M059J (cell line): ENCODE data around the gene POLD1. TPM values are rescaled to one million over a fixed set of nuclear protein-coding genes. Genes with fewer than 3 reads are reported as not detected.
A peak's percentile ranks its signal among the peaks of the same experiment; 100 is the strongest.
"Not testable (repeated sequence)": the region's sequence is repeated elsewhere in the genome, so short reads cannot be mapped to it uniquely, and the experiment has no call there.

Experiments
- DNase-seq: peaks from one replicate; pipeline ENCODE4 v3.0.0-alpha.2; 2012; ENCODE audit warnings: low read depth
- total RNA-seq: library from RNA; depleted of rRNA; stranded (reverse); fragments of >200 nt; shearing (Covaris generic); gene quantifications from 2 replicates; pipeline ENCODE4 v1.2.3, GENCODE V29; 2014

The POLD1 gene
- total RNA-seq, 1 experiment from 2014 or later = 50.7 TPM

GRCh38 chr19:50435627-50436026 lies 51.5 kb downstream of the POLD1 start:
- DNase-seq = no peak

DNA sequence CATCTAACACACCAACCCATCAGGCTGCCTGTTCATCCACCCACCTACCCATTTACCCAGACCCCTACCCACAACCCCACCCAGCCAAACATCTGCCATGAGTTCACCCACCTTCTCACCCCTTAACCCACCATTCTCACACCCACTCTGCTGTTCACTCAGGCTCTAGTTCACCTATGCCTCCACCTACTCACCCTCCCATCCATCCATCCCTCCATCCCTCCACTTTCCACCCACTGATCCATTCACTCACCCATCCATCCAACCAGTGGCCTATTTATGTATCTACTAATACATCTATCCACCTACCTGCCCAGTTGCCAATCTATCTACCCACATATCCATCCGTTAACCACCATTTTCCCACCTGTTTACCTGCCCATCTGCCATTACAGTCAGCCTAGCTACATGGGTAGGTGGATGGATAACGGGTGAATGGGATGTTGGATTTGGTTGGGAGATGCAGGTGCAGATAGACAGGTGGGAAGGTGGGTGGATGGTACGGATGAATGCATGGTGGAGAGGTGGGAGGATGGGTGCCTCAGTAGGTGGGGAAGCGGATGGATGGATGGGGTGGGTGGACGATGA lies 53.8 kb downstream of the POLD1 start:
- no peak for DNase-seq

DNA sequence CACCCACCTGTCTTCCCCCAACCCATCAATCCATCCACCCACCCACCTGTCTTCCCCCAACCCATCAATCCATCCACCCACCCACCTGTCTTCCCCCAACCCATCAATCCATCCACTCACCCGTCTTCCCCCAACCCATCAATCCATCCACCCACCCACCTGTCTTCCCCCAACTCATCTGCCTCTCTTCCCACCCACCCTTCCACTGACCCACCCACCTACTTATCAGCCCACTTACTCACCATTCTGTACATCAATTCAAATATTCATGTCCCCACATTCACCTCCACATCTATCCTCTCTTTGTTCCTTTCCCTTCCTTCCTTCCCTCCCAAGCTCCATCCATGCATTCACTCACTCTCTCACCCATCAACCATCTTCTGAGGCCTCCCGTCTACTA lies 55.0 kb downstream of the POLD1 start:
- not testable (repeated sequence) for DNase-seq

GRCh38 chr19:50444059-50444458 lies 59.9 kb downstream of the POLD1 start:
- DNase-seq = no peak

DNA sequence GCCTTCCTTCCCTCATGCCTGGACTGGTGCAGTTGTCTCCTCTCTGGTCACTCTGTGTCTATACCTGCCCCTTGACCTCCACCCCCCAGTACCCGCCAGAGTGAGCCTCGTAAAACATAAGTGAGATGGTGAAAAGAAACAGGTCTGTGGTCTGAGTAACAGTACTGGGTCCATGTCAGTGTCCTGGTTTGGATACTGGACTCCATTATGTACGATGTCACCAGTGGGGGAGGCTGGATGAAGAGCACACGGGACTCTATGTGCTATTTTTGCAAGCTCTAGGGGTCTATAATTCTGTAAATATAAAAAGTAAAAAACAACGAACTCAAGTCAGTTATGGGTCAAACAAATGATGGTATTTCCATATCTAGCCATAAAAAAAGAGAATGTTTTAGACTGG lies 62.9 kb downstream of the POLD1 start:
- no peak for DNase-seq

GRCh38 chr19:50447750-50448149 lies 63.6 kb downstream of the POLD1 start:
- DNase-seq = no peak

DNA sequence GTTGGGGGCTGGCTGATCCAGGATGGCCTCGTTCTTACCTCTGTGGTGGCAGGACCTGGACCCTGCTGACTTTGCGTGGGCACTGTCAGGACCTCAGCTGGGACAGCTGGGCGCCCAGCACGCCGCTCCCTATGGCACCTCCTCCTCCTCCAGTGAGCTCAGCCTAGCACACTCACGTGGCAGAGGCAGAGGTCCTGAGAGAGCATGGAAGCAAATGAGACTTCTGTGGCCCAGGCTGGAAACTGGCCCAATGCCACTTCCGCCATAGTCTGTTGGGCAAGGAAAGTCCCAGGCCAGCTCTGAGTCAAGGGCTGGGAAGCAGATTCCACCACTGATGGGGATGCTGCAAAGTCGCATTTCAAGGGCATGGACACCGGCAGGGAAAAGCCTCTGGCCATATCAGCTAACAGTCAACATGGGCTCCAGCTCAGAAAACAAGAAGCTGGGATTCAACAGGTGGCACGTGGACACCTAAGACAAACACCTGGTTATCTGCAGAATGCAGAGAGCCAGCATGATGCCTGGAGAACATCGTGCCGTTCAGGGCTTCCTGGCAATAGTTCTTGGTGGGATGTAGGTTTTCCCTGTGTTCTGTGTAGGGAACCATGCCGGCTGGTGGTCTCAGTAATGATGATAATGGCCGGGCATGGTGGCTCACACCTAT lies 65.2 kb downstream of the POLD1 start:
- DNase-seq = peak; percentile 68

- no peak for DNase-seq
Observed at GRCh38 chr19:50450369-50451222, 66.4 kb downstream of the POLD1 start.

DNA sequence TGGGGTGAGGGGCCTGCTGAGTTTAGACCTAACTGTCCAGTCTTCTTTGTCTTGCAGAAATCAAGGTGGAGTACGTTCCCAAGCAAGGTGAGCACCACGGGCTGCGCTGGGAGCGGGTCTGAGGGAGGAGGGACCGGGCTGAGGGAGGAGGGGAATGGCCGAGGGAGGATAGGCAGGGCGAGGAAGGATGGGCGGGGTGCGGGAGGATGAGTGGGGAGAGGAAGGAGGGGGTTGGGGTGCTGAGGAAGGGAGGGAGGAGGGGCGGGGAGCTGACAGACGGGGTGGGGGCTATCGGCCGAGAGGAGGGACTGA lies 67.0 kb downstream of the POLD1 start:
- no peak for DNase-seq

- no peak for DNase-seq
Observed at GRCh38 chr19:50453243-50453642, 69.1 kb downstream of the POLD1 start.

- DNase-seq = no peak
Observed at GRCh38 chr19:50455992-50456391, 71.8 kb downstream of the POLD1 start.

GRCh38 chr19:50457300-50457699 lies 73.2 kb downstream of the POLD1 start:
- DNase-seq = no peak

- DNase-seq = no peak
Observed at GRCh38 chr19:50458396-50459066, 74.4 kb downstream of the POLD1 start.

- no peak for DNase-seq
Observed at GRCh38 chr19:50459067-50459456, 74.9 kb downstream of the POLD1 start.

DNA sequence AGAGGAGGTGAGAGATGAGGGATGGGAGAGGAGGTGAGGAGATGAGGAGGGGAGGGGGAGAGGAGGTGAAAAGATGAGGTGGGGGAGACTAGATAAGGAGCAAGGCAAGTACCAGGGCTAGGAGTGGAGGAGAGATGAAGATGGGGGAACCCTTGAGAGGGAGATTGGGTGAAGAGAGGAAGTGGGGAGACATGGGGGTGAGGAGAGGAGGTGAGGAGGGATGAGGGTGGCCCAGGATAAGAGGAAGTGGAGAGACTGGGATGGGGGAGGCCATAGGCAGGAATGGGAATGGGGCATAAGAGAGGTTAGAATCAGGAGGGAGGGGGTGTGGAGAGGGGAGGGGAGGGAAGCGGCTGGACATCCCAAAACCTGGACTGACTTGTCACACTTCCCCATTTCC lies 75.5 kb downstream of the POLD1 start:
- DNase-seq = no peak

DNA sequence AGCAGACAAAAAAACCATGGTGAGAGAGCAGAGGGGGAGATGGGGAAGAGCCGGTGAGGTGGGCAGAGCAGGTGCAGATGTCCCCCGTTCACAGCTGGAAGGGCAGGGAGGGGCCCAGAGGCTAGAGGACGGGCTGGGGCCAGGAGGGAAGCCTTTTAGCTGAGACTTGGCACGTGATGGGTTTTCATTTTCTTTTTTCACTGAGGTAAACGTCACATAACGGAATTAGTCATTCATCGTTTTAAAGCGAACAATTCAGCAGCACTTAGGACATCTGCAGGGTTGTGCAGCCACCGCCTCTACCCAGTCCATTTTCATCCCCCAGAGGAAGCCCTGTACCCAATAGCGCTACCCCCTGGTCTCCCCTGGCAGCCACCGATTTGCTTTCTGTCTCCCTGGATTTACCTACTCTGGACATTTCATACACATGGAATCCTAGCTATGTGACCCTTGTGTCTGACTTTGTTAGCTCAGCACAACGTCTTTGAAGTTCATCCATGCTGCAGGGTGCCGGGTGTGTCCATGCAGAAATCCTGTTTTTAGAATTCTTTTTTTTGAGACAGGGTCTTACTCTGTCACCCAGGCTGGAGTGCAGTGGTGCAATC lies 76.1 kb downstream of the POLD1 start:
- peak; percentile 72 for DNase-seq

DNA sequence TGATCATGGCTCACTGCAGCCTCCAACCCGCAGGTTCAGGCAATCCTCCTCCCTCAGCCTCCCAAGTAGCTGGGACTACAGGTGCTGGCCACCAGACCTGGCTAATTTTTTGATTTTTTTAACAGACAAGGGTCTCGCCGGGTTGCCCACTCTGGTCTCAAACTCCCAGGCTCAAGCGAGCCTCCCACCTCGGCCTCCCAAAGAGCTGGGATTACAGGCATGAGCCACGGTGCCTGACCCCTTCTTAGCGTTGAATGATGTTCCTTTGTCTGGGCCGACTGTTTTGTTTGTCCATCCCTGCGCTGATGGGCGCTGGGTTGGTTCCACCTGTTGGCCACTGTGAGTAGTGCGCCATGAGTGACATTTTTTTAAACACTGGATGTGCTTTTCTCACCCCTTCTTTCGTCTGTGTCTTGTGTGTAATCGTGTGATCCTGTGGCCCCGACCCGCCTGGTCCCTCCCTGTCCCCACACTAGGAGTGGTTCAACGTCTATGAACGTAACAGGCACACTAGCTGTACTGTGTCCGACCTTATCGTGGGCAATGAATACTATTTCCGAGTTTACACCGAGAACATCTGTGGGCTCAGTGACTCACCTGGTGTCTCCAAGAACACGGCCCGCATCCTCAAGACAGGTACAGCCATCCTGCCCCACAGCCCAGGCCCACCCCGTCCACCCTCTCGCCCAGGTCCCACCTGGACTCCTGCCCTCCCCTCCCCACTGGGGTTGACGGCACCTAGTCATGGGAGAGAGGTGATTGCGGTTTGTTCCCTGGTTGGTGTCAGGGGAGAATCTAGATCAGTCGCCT lies 77.1 kb downstream of the POLD1 start:
- DNase-seq = peak; percentile 66

- DNase-seq = no peak
Observed at GRCh38 chr19:50462970-50463369, 78.8 kb downstream of the POLD1 start.

DNA sequence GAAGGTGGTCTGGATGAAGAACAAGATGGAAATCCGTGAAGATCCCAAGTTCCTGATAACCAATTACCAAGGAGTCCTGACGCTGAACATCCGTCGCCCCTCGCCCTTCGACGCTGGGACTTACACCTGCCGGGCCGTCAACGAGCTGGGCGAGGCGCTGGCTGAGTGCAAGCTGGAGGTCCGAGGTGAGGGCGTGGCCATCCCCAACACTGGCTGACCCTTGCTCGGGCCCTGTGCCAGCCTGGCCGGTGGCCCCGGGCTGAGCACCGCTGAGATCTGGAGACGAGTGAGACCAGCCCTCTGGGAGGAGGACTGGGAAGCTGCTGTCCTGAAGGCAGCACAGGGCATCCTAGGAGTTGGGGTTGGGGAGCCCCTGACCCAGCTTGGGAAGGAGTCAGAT lies 80.2 kb downstream of the POLD1 start:
- DNase-seq = no peak

DNA sequence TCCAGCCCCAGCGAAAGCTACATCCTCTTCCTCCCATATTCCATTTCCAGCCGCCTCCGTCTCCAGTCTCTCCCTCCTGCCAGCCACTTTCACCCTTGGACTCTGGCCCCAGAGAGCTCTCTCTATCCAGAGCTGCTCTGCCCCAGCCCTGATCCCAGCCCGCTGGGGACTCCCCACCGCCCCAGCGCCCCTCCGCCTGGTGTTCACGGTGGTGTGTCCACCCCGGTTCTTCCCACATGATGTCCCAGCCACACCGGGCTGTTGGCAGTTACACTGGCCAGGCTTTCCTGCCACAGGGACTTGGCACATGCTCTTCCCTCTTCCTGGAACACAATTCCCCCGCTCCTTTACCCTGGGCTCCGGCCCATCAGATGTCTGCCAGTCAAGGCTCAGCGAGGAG lies 80.9 kb downstream of the POLD1 start:
- no peak for DNase-seq

DNA sequence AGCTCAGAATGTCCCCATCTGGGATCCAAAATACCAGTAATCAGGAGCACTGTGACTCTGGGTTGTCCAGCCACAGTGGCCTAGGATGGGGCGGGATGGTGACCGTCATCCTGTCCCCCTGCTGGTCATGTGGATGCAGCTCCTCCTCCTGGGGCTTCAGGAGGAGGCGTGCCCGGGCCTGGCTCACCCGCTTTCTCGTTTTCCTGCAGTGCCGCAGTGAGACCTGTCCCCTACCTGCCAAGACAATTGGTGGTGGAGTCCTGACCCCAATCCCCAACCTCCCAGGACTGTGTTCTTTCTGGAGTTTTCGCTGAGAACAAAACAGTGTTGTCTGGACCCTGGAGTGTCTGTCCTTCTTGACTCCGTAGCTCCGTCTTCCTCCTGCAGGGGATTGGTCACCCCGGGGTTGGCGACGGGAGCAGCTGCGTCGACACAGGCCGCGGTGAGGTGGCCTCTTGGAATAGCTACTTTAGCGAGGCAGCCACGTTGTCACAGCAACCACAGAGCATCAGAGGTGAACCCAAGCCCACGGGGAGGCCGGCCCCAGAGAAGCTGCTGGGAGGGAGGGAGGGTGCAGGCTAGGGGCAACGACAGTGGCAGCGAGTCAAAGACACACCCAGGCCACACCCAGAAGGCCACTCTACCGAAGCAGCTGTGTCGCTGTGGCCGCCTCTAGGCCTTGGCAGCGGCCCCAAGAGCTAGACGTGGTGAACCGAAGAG lies 82.0 kb downstream of the POLD1 start:
- no peak for DNase-seq
